HL-60/S4 (cell line): Measurements from ENCODE around the gene RALY.
"Not testable (repeated sequence)": the region's sequence is repeated elsewhere in the genome, so short reads cannot be mapped to it uniquely, and the experiment has no call there.

Experiments
- in situ Hi-C: fragments of 300-500 bp; cut with MboI; formaldehyde crosslinking; loops from 2 replicates; pipeline ENCODE4 v1.14.3; 2022; ENCODE audit warnings: low sequenced_read_pairs

Gene RALY

DNA sequence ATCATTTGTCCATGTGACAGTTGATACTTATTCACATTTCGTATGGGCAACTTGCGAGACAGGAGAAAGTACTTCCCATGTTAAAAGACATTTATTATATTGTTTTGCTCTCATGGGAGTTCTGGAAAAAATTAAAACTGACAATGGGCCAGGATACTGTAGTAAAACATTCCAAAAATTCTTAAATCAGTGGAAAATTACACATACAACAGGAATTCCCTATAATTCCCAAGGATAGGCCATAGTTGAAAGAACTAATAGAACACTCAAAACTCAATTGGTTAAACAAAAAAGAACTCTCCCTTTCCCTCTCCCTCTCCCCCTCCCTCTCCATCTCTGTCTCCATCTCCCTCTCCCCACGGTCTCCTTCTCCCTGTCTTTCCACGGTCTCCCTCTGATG, 137.8 kb downstream of the RALY start:
- in situ Hi-C loops = no loop called here

DNA sequence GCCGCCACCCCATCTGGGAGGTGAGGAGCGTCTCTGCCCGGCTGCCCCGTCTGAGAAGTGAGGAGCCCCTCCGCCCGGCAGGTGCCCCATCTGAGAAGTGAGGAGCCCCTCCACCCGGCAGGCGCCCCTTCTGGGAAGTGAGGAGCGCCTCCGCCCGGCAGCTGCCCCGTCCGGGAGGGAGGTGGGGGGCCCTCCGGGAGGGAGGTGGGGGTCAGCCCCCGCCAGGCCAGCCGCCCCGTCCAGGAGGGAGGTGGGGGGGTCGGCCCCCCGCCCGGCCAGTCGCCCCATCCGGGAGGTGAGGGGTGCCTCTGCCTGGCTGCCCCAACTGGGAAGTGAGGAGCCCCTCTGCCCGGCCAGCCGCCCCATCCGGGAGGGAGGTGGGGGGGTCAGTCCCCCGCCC, 138.8 kb downstream of the RALY start:
- in situ Hi-C loops = not testable (repeated sequence)

DNA sequence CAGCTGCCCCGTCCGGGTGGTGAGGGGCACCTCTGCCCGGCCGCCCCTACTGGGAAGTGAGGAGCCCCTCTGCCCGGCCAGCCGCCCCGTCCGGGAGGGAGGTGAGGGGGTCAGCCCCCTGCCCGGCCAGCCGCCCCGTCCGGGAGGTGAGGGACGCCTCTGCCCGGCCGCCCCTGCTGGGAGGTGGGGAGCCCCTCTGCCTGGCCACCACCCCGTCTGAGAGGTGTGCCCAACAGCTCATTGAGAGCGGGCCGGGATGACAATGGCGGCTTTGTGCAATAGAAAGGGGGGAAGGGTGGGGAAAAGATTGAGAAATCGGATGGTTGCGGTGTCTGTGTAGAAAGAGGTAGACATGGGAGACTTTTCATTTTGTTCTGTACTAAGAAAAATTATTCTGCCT, 139.2 kb downstream of the RALY start:
- in situ Hi-C loops = not testable (repeated sequence)

DNA sequence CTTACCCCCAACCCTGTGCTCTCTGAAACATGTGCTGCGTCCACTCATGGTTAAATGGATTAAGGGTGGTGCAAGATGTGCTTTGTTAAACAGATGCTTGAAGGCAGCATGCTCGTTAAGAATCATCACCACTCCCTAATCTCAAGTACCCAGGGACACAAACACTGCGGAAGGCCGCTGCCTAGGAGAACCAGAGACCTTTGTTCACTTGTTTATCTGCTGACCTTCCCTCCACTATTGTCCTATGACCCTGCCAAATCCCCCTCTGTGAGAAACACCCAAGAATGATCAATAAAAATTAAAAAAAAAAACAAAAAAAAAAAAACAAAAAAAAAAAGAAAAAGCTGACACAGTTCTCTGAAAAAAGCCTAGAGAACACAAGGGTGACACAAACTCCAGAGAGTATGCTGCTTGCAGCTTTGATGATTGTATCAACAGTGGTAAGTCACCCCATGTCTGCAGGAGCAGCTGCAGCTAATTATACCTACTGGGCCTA, 139.7 kb downstream of the RALY start:
- in situ Hi-C loops = not testable (repeated sequence)
